CD14-positive monocyte (primary cell): ENCODE results near the gene ATOX1. TPM values are rescaled to one million over a fixed set of nuclear protein-coding genes. Genes with fewer than 3 reads are reported as not detected.

Source experiments
- DNase-seq, 3 donors: peaks; one replicate each; pipeline ENCODE4 v3.0.0-alpha.2; 2011 to 2022
- H2AFZ ChIP-seq: 2 replicates; pipeline ENCODE4 v1.6.0; 2012; ENCODE audit warnings: mild to moderate bottlenecking, low read depth, low read length, inconsistent platforms; ENCODE audit not compliant: insufficient read depth, poor library complexity, severe bottlenecking
- H3K27ac ChIP-seq, 2 donors: 1 replicate in 1 of 2; 2 replicates in 1 of 2; pipeline ENCODE4 v1.5.1; 2012 to 2013; ENCODE audit warnings: low read length in 2 of 2, control low read depth in 1 of 2, inconsistent platforms in 1 of 2, low read depth in 1 of 2, mild to moderate bottlenecking in 1 of 2
- H3K27me3 ChIP-seq, 2 donors: one replicate each; pipeline versions ENCODE4 v1.6.0 to v1.6.1; 2011 to 2013; ENCODE audit warnings: low read length in 2 of 2; ENCODE audit not compliant: control insufficient read depth in 2 of 2, insufficient read depth in 2 of 2
- H3K36me3 ChIP-seq, 2 donors: replicated peaks in 1 of 2; 1 replicate in 1 of 2; 2 replicates in 1 of 2; pipeline versions ENCODE4 v1.5.1 to v1.6.1; 2012 to 2013; ENCODE audit warnings: low read length in 2 of 2, control low read depth in 1 of 2, inconsistent platforms in 1 of 2, mild to moderate bottlenecking in 1 of 2; ENCODE audit not compliant: insufficient read depth in 2 of 2, control insufficient read depth in 1 of 2
- H3K4me1 ChIP-seq, 2 donors: 1 replicate in 1 of 2; 2 replicates in 1 of 2; pipeline versions ENCODE4 v1.5.1 to v1.6.1; 2012 to 2013; ENCODE audit warnings: low read length in 2 of 2, control low read depth in 1 of 2, inconsistent platforms in 1 of 2, mild to moderate bottlenecking in 1 of 2, moderate library complexity in 1 of 2; ENCODE audit not compliant: insufficient read depth in 2 of 2, control insufficient read depth in 1 of 2
- H3K4me2 ChIP-seq: replicated peaks from 2 replicates; pipeline ENCODE3; 2012; ENCODE audit warnings: low read length, moderate library complexity, mild to moderate bottlenecking; ENCODE audit not compliant: poor library complexity, severe bottlenecking; ENCODE audit errors: extremely low read depth
- H3K4me3 ChIP-seq, 3 experiments: fragments of 200-600 bp in 1 of 3; sonication (generic) in 1 of 3; replicated peaks in 1 of 3; 1 replicate in 2 of 3; 2 replicates in 1 of 3; pipeline ENCODE4 v1.5.1; 2011 to 2013; ENCODE audit warnings: low read length in 3 of 3, mild to moderate bottlenecking in 3 of 3, control low read depth in 2 of 3, low read depth in 2 of 3, inconsistent platforms in 1 of 3, moderate library complexity in 1 of 3
- H3K79me2 ChIP-seq: 2 replicates; pipeline ENCODE4 v1.6.0; 2012; ENCODE audit warnings: mild to moderate bottlenecking, control low read depth, inconsistent platforms, low read length, moderate library complexity; ENCODE audit not compliant: insufficient read depth
- H3K9ac ChIP-seq: 2 replicates; pipeline ENCODE4 v1.6.0; 2017; ENCODE audit warnings: low read length, mild to moderate bottlenecking; ENCODE audit not compliant: insufficient read depth, poor library complexity, severe bottlenecking
- H3K9me3 ChIP-seq, 2 donors: replicated peaks in 1 of 2; 1 replicate in 1 of 2; 2 replicates in 1 of 2; pipeline versions ENCODE4 v1.5.1 to v1.6.1; 2012 to 2013; ENCODE audit warnings: low read length in 2 of 2, control low read depth in 1 of 2; ENCODE audit not compliant: control insufficient read depth in 1 of 2, insufficient read depth in 1 of 2
- H4K20me1 ChIP-seq: 2 replicates; pipeline ENCODE4 v1.6.0; 2012; ENCODE audit warnings: mild to moderate bottlenecking, low read length, control low read depth, moderate library complexity; ENCODE audit not compliant: insufficient read depth
- H3K27ac Mint-ChIP-seq, 7 donors: one replicate each; pipeline ENCODE4 v1.8.0; 2020; ENCODE audit warnings: mild to moderate bottlenecking in 7 of 7, mixed read lengths in 7 of 7, moderate library complexity in 6 of 7, inconsistent platforms in 2 of 7
- H3K27me3 Mint-ChIP-seq, 3 donors: one replicate each; pipeline ENCODE4 v1.8.0; 2021 to 2022; ENCODE audit warnings: low read depth in 3 of 3, mild to moderate bottlenecking in 3 of 3, mixed read lengths in 3 of 3, moderate library complexity in 3 of 3, inconsistent platforms in 1 of 3
- H3K36me3 Mint-ChIP-seq, 2 donors: one replicate each; pipeline ENCODE4 v1.8.0; 2020; ENCODE audit warnings: mixed read lengths in 2 of 2, inconsistent platforms in 1 of 2, mild to moderate bottlenecking in 1 of 2
- H3K4me1 Mint-ChIP-seq: one replicate; pipeline ENCODE4 v1.8.0; 2020; ENCODE audit warnings: mild to moderate bottlenecking, mixed read lengths
- H3K4me3 Mint-ChIP-seq, 2 donors: one replicate each; pipeline ENCODE4 v1.8.0; 2020; ENCODE audit warnings: mild to moderate bottlenecking in 2 of 2, mixed read lengths in 2 of 2, moderate library complexity in 1 of 2
- H3K9me3 Mint-ChIP-seq, 7 donors: one replicate each; pipeline ENCODE4 v1.8.0; 2020 to 2022; ENCODE audit warnings: mixed read lengths in 7 of 7, mild to moderate bottlenecking in 6 of 7, moderate library complexity in 6 of 7, inconsistent platforms in 2 of 7
- CTCF ChIP-seq: fragments of 200-600 bp; IDR thresholded peaks from one replicate; pipeline ENCODE4 v1.8.0; 2022; ENCODE audit warnings: antibody characterized with exemption, mild to moderate bottlenecking
- whole genome bisulfite sequencing: methylation state at CpG from one replicate; pipeline ENCODE4 v1.1.5; 2013; ENCODE audit warnings: missing lambda C conversion rate; ENCODE audit not compliant: insufficient coverage; 5-methylcytosine and 5-hydroxymethylcytosine counted together
- intact Hi-C, 2 donors: fragments of 100-400 bp; cut with micrococcal nuclease; formaldehyde crosslinking; loops; one replicate each; pipeline versions ENCODE4 v1.15.0 to v1.15.1; 2023
- polyA plus RNA-seq, 3 donors: library from polyadenylated mRNA; depleted of rRNA in 1 of 3; unstranded in 2 of 3; stranded (reverse) in 1 of 3; fragments of 300-500 nt in 2 of 3; fragments of >200 nt in 1 of 3; fragmentation: Illumina TruSeq in 2 of 3; gene quantifications; 1 replicate in 2 of 3; 2 replicates in 1 of 3; pipeline ENCODE4 v1.2.3, GENCODE V29; 2012 to 2021

The ATOX1 gene
- polyA plus RNA-seq, 3 donors: 89.9 to 149 (median 148) TPM

GRCh38 chr5:151743530-151743929 lies 14.9 kb downstream of the ATOX1 start:
- Histone ChIP-seq H3K4me1 (peaks cover 24 to 34% of the 10 kb centered on the region in 2 donors), H3K4me3 (no peak overlapping the region), H2AFZ (no peak overlapping the region), H3K9me3 (no peaks in the 10 kb centered on the region), H3K4me2 (no peak overlapping the region), H3K27ac (no peak overlapping the region), H3K79me2 (peaks cover 9% of the 10 kb centered on the region), H3K9ac (no peak overlapping the region), H3K27me3 (no peaks in the 10 kb centered on the region), H3K36me3 (peaks cover 23 to 53% of the 10 kb centered on the region in 2 donors), H4K20me1 (peaks cover 4% of the 10 kb centered on the region)
- no CpG with 5 or more reads among the region's 1 CpG for WGBS
- no peak for DNase-seq
- H3K9me3 Mint-ChIP-seq: no peaks in the 10 kb centered on the region
- peaks cover 0 to 3% (median 0%) of the 10 kb centered on the region in 3 donors for H3K27me3 Mint-ChIP-seq
- H3K27ac Mint-ChIP-seq: peak overlapping the region in 4 of 7 donors; percentile 30 to 70 (median 59)
- peaks cover 38 to 78% of the 10 kb centered on the region in 2 donors for H3K36me3 Mint-ChIP-seq
- H3K4me3 Mint-ChIP-seq: no peak overlapping the region
- intact Hi-C loops: loop anchor here in 1 of 2 donors (5.0 kb wide), 1 partner anchor 86 kb away; no protein-coding TSS in a partner anchor
- peaks cover 35% of the 10 kb centered on the region for H3K4me1 Mint-ChIP-seq
- TF ChIP-seq CTCF: no peak

- Mint-ChIP-seq H3K4me1 (peaks cover 35% of the 10 kb centered on the region), H3K9me3 (no peaks in the 10 kb centered on the region)
- peaks cover 24 to 34% of the 10 kb centered on the region in 2 donors for H3K4me1 ChIP-seq
Measured at GRCh38 chr5:151742870-151743294, 15.5 kb downstream of the ATOX1 start.

More at GRCh38 chr5:151742870-151743294, 15.5 kb downstream of the ATOX1 start:
- H4K20me1 ChIP-seq: peaks cover 4% of the 10 kb centered on the region
- H3K27ac ChIP-seq: no peak overlapping the region
- H3K27me3 ChIP-seq: no peaks in the 10 kb centered on the region
- H3K4me2 ChIP-seq: no peak overlapping the region
- DNase-seq: peak in 1 of 3 donors; percentile 16
- no peak overlapping the region for H3K4me3 ChIP-seq
- H2AFZ ChIP-seq: no peak overlapping the region
- H3K9me3 ChIP-seq: no peaks in the 10 kb centered on the region
- H3K36me3 Mint-ChIP-seq: peaks cover 43 to 77% of the 10 kb centered on the region in 2 donors
- 90% methylated on average over 6 of the region's 7 CpGs for WGBS
- H3K79me2 ChIP-seq: peaks cover 8% of the 10 kb centered on the region
- intact Hi-C loops: loop anchor here in 1 of 2 donors (5.0 kb wide), 1 partner anchor 86 kb away; no protein-coding TSS in a partner anchor
- TF ChIP-seq CTCF: no peak
- H3K4me3 Mint-ChIP-seq: no peak overlapping the region
- H3K27me3 Mint-ChIP-seq: peaks cover 0 to 3% (median 0%) of the 10 kb centered on the region in 3 donors
- no peak overlapping the region for H3K9ac ChIP-seq
- peak overlapping the region in 2 of 7 donors; percentile 41 to 43 for H3K27ac Mint-ChIP-seq
- H3K36me3 ChIP-seq: peaks cover 22 to 60% of the 10 kb centered on the region in 2 donors
